Stomach (tissue), 9 donors: ENCODE measurements around the gene TBC1D14. TPM values are rescaled to one million over a fixed set of nuclear protein-coding genes. Genes with fewer than 3 reads are reported as not detected.

Source experiments
- DNase-seq, 2 donors: peaks; one replicate each; pipeline versions ENCODE4 v3.0.0 to v3.0.0-alpha.2; 2013 to 2019
- H3K27ac ChIP-seq, 5 donors: fragments of 200-600 bp in 4 of 5; sonication (generic) in 4 of 5; one replicate each; pipeline ENCODE4 v1.5.1; 2013 to 2019; ENCODE audit warnings: mild to moderate bottlenecking in 1 of 5, moderate library complexity in 1 of 5
- H3K27me3 ChIP-seq, 3 donors: fragments of 200-600 bp; sonication (generic); one replicate each; pipeline ENCODE4 v1.5.1; 2017 to 2019; ENCODE audit warnings: mixed run types in 1 of 3
- H3K36me3 ChIP-seq, 4 donors: fragments of 200-600 bp; sonication (generic); 1 replicate in 3 of 4; 2 replicates in 1 of 4; pipeline ENCODE4 v1.5.1; 2016 to 2019
- H3K4me1 ChIP-seq, 4 donors: fragments of 200-600 bp; sonication (generic); one replicate each; pipeline ENCODE4 v1.5.1; 2016 to 2019
- H3K4me3 ChIP-seq, 4 donors: fragments of 200-600 bp; sonication (generic) in 3 of 4; one replicate each; pipeline ENCODE4 v1.5.1; 2016 to 2019; ENCODE audit warnings: mild to moderate bottlenecking in 1 of 4
- H3K9me3 ChIP-seq, 4 donors: fragments of 200-600 bp; sonication (generic); one replicate each; pipeline ENCODE4 v1.5.1; 2016 to 2019
- CTCF ChIP-seq, 7 experiments: fragments of 450-650 bp in 4 of 7; fragments of 200-600 bp in 3 of 7; sonication (generic) in 3 of 7; IDR thresholded peaks; one replicate each; pipeline ENCODE4 v1.5.1; 2016 to 2019; ENCODE audit warnings: antibody characterized with exemption in 7 of 7, control low read depth in 2 of 7, mild to moderate bottlenecking in 1 of 7
- EP300 ChIP-seq: sonication (generic); formaldehyde crosslinking; IDR thresholded peaks from one replicate; pipeline ENCODE4 v1.6.1; 2017; ENCODE audit warnings: antibody characterized with exemption
- POLR2A ChIP-seq, 4 donors: fragments of 450-650 bp; IDR thresholded peaks; one replicate each; pipeline ENCODE4 v1.6.1; 2016; ENCODE audit warnings: antibody characterized with exemption in 4 of 4, control low read depth in 2 of 4, mild to moderate bottlenecking in 1 of 4, moderate library complexity in 1 of 4
- POLR2AphosphoS5 ChIP-seq, 3 donors: sonication (generic); formaldehyde crosslinking; IDR thresholded peaks; one replicate each; pipeline ENCODE4 v1.6.1; 2016; ENCODE audit warnings: antibody characterized with exemption in 3 of 3
- WGBS, 5 donors: extraction: QIAGEN DNeasy Blood & Tissue Kit in 3 of 5; methylation state at CpG; one replicate each; pipeline versions ENCODE4 v1.1.5 to v1.1.7; 2013 to 2018; 5-methylcytosine and 5-hydroxymethylcytosine counted together
- intact Hi-C: fragments of 100-400 bp; cut with DNase I; formaldehyde crosslinking; loops from one replicate; pipeline ENCODE4 v1.15.1; 2023; ENCODE audit warnings: low total_unique reads
- polyA plus RNA-seq, 3 donors: library from polyadenylated mRNA; stranded (reverse); fragments of 200-250 nt; gene quantifications; one replicate each; pipeline ENCODE4 v1.2.3, GENCODE V29; 2013
- total RNA-seq, 5 donors: library from RNA; depleted of rRNA; stranded (reverse); fragments of >200 nt; gene quantifications; one replicate each; pipeline versions ENCODE4 v1.1.0 to v1.2.3, GENCODE V29; 2014 to 2016
- donor health status: healthy with polysubstance abuse.
- donor health status: Bipolar disorder and iron deficiency.
- donor health status: healthy.

The TBC1D14 gene
- total and polyA plus RNA-seq, 8 donors, result 19.5 to 72.4 (median 40.4) TPM

- Histone ChIP-seq H3K4me3 (no peak overlapping the region), H3K27ac (no peak overlapping the region), H3K36me3 (peaks cover 1 to 4% (median 3%) of the 10 kb centered on the region in 4 donors), H3K9me3 (no peaks in the 10 kb centered on the region), H3K27me3 (no peaks in the 10 kb centered on the region), H3K4me1 (peaks cover 22 to 37% (median 32%) of the 10 kb centered on the region in 4 donors)
- TF ChIP-seq POLR2A (IDR thresholded peaks at IDR 0.05) (no peak), CTCF (IDR thresholded peaks at IDR 0.05) (peak in 1 of 7 experiments; percentile 25), POLR2AphosphoS5 (IDR thresholded peaks at IDR 0.05) (no peak)
- DNase-seq, result no peak
- WGBS, 5 donors, result 43 to 78% (median 65%) methylated on average over 6 of the region's 6 CpGs
- intact Hi-C loops, result no loop called here
Observed at GRCh38 chr4:7037425-7037824, 127.8 kb downstream of the TBC1D14 start.

GRCh38 chr4:7040765-7041164 lies 131.1 kb downstream of the TBC1D14 start:
- WGBS, 5 donors, result 76 to 85% (median 77%) methylated on average over 4 of the region's 4 CpGs
- intact Hi-C loops, result loop anchor here (10.0 kb wide), 1 partner anchor 56 kb away; no protein-coding TSS in a partner anchor
- H3K4me3 ChIP-seq, result no peak overlapping the region
- no peak for TF ChIP-seq POLR2AphosphoS5 (IDR thresholded peaks at IDR 0.05)
- TF ChIP-seq POLR2A (IDR thresholded peaks at IDR 0.05), result no peak
- no peak for TF ChIP-seq CTCF (IDR thresholded peaks at IDR 0.05)
- TF ChIP-seq EP300, result no peak
- no peaks in the 10 kb centered on the region for H3K9me3 ChIP-seq
- no peaks in the 10 kb centered on the region for H3K27me3 ChIP-seq
- no peaks in the 10 kb centered on the region for H3K36me3 ChIP-seq
- H3K4me1 ChIP-seq, result peaks cover 20 to 40% (median 35%) of the 10 kb centered on the region in 4 donors
- DNase-seq, result no peak
- no peak overlapping the region for H3K27ac ChIP-seq

- Histone ChIP-seq H3K4me1 (peaks cover 25 to 44% (median 40%) of the 10 kb centered on the region in 4 donors), H3K27ac (no peak overlapping the region), H3K36me3 (no peaks in the 10 kb centered on the region), H3K27me3 (no peaks in the 10 kb centered on the region), H3K4me3 (peak overlapping the region in 1 of 4 donors; percentile 96), H3K9me3 (no peaks in the 10 kb centered on the region)
- TF ChIP-seq CTCF (IDR thresholded peaks at IDR 0.05) (no peak), POLR2AphosphoS5 (IDR thresholded peaks at IDR 0.05) (no peak), EP300 (no peak), POLR2A (IDR thresholded peaks at IDR 0.05) (no peak)
- 92 to 96% (median 95%) methylated on average over 19 of the region's 19 CpGs for WGBS, 5 donors
- DNase-seq, result no peak
- intact Hi-C loops, result loop anchor here (10.0 kb wide), 1 partner anchor 56 kb away; no protein-coding TSS in a partner anchor
Observed at GRCh38 chr4:7041246-7041645, 131.6 kb downstream of the TBC1D14 start.

- DNase-seq, result peak in 1 of 2 donors; percentile 47
Observed at GRCh38 chr4:7041801-7042502, 132.3 kb downstream of the TBC1D14 start.

More at GRCh38 chr4:7041801-7042502, 132.3 kb downstream of the TBC1D14 start:
- intact Hi-C loops, result loop anchor here (10.0 kb wide), 1 partner anchor 57 kb away; no protein-coding TSS in a partner anchor
- no peaks in the 10 kb centered on the region for H3K27me3 ChIP-seq
- peaks cover 31 to 51% (median 47%) of the 10 kb centered on the region in 4 donors for H3K4me1 ChIP-seq
- H3K36me3 ChIP-seq, result no peaks in the 10 kb centered on the region
- peak overlapping the region; percentile 71 to 88 (median 88) for H3K27ac ChIP-seq
- WGBS, 5 donors, result 19 to 25% (median 22%) methylated on average over 28 to 42 of the region's 42 CpGs
- H3K4me3 ChIP-seq, result peak overlapping the region; percentile 64 to 96 (median 80)
- H3K9me3 ChIP-seq, result no peaks in the 10 kb centered on the region
- TF ChIP-seq CTCF (IDR thresholded peaks at IDR 0.05) (no peak), EP300 (no peak), POLR2AphosphoS5 (IDR thresholded peaks at IDR 0.05) (no peak), POLR2A (IDR thresholded peaks at IDR 0.05) (no peak)
